HCT116 (cell line): Measurements from ENCODE around the gene TENM4.

Experiments used
- CEBPB ChIP-seq: IDR thresholded peaks from 2 replicates; pipeline ENCODE4 v1.6.1; 2012; ENCODE audit warnings: low read depth
- CTCF ChIP-seq, 3 experiments: fragments of 200-600 bp in 1 of 3; sonication (generic) in 1 of 3; IDR thresholded peaks in 2 of 3; conservative IDR thresholded peaks in 1 of 3; 2 replicates each; pipeline ENCODE4 v1.5.1; 2012 to 2017; ENCODE audit warnings: low read depth in 2 of 3, low read length in 2 of 3, antibody characterized with exemption in 1 of 3, borderline replicate concordance in 1 of 3, control low read depth in 1 of 3, mild to moderate bottlenecking in 1 of 3, mixed read lengths in 1 of 3, mixed run types in 1 of 3, moderate library complexity in 1 of 3; ENCODE audit not compliant: insufficient read depth in 1 of 3
- EZH2 ChIP-seq: fragments of 200-600 bp; sonication (generic); IDR thresholded peaks from 2 replicates; pipeline ENCODE4 v1.6.1; 2017; ENCODE audit warnings: antibody characterized with exemption, mixed run types
- EZH2phosphoT487 ChIP-seq: fragments of 200-600 bp; IDR thresholded peaks from 2 replicates; pipeline ENCODE4 v1.6.1; 2018; ENCODE audit warnings: antibody characterized with exemption, borderline replicate concordance
- POLR2A ChIP-seq: IDR thresholded peaks from 2 replicates; pipeline ENCODE4 v1.7.0; 2011; ENCODE audit warnings: borderline replicate concordance; ENCODE audit not compliant: insufficient read depth, insufficient read length; ENCODE audit errors: extremely low read depth
- POLR2AphosphoS5 ChIP-seq: IDR thresholded peaks from 2 replicates; pipeline ENCODE4 v1.6.1; 2011; ENCODE audit warnings: mild to moderate bottlenecking, low read depth, low read length, moderate library complexity
- REST ChIP-seq: IDR thresholded peaks from 2 replicates; pipeline ENCODE4 v1.6.1; 2012; ENCODE audit warnings: low read depth
- TCF7L2 ChIP-seq: IDR thresholded peaks from 2 replicates; pipeline ENCODE4 v1.7.0; 2011; ENCODE audit warnings: borderline replicate concordance, inconsistent platforms; ENCODE audit not compliant: insufficient read depth, insufficient read length; ENCODE audit errors: extremely low read depth
- YY1 ChIP-seq: IDR thresholded peaks from 2 replicates; pipeline ENCODE4 v1.6.1; 2011; ENCODE audit warnings: low read length, low read depth, moderate library complexity, mild to moderate bottlenecking; ENCODE audit not compliant: insufficient replicate concordance; ENCODE audit errors: extremely low read depth
- ZBTB33 ChIP-seq: IDR thresholded peaks from 2 replicates; pipeline ENCODE4 v1.6.1; 2011; ENCODE audit warnings: mild to moderate bottlenecking, low read length, moderate library complexity; ENCODE audit not compliant: insufficient replicate concordance; ENCODE audit errors: extremely low read depth

GRCh38 chr11:78706551-78706950 lies 734.3 kb downstream of the TENM4 start:
- TF ChIP-seq CTCF (IDR thresholded peaks at IDR 0.05 in 2 of 3, conservative IDR thresholded peaks at IDR 0.05 in 1 of 3; ENCODE audit: borderline replicate concordance in 1 of 3, insufficient read depth in 1 of 3, low read depth in 2 of 3, low read length in 2 of 3) (no peak), EZH2 (no peak), ZBTB33 (no peak), POLR2A (no peak), EZH2phosphoT487 (no peak), YY1 (no peak), TCF7L2 (no peak), POLR2AphosphoS5 (no peak), REST (no peak), CEBPB (no peak)
